IPS DF 4.7 (cell line): ENCODE measurements around the gene PRTN3.

Experiments used
- DNase-seq: peaks from one replicate; pipeline ENCODE4 v3.0.0-alpha.2; 2013; ENCODE audit warnings: low spot score; ENCODE audit errors: extremely low read depth

PRTN3 gene

DNA sequence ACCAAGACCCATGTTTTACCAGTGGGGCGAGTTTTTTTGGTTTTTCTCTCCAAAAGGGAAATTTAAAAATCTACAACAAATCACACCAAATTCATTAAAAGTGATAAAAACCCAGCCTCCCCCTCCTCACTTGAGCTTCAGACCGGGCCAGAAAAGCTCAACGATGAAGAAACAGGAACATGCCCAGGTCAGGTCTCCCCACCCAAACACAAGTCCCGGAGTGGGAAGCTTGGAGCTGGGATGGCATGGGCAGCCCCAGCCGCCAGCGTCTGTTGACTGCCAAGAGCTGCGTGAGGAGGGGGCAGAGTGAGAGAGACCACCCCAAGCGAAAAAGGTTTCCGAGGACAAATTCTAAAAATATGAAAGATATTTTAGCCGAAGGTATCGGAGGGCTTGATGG lies 56.2 kb downstream of the PRTN3 start:
- DNase-seq: no peak

- DNase-seq: no peak
Observed at GRCh38 chr19:897442-898039, 56.7 kb downstream of the PRTN3 start.
